Measurements from ENCODE around the gene ZBTB8B. TPM values are rescaled to one million over a fixed set of nuclear protein-coding genes. Genes with fewer than 3 reads are reported as not detected.

ZBTB8B gene
- total RNA-seq, 1 donor from 2014 or later, result 0.03 TPM

GRCh38 chr1:32503153-32503552 lies 38.3 kb downstream of the ZBTB8B start:
- no peak for DNase-seq (ENCODE audit: low read depth)

GRCh38 chr1:32507021-32507420 lies 42.1 kb downstream of the ZBTB8B start:
- DNase-seq (ENCODE audit: low read depth), result no peak

- DNase-seq (ENCODE audit: low read depth), result no peak
Observed at GRCh38 chr1:32508761-32509160, 43.9 kb downstream of the ZBTB8B start.

- no peak for DNase-seq (ENCODE audit: low read depth)
Observed at GRCh38 chr1:32509939-32510338, 45.1 kb downstream of the ZBTB8B start.

Other genes with a start within 250 kb of the ZBTB8B start
- gene TMEM234, start 242.7 kb upstream of the ZBTB8B start, total RNA-seq, result 10.1 and 11.6 TPM in 2 replicates
- 222 and 238 TPM in 2 replicates for gene EIF3I, start 242.7 kb upstream of the ZBTB8B start, total RNA-seq
- 0.53 TPM in 1 of 2 replicates, not detected in the other for gene FAM167B, start 217.8 kb upstream of the ZBTB8B start, total RNA-seq
- not detected in 2 replicates for gene LCK, start 213.8 kb upstream of the ZBTB8B start, total RNA-seq
- 21.0 and 21.4 TPM in 2 replicates for gene HDAC1, start 173.0 kb upstream of the ZBTB8B start, total RNA-seq
- 65.5 and 94.0 TPM in 2 replicates for gene MARCKSL1, start 128.8 kb upstream of the ZBTB8B start, total RNA-seq
- gene FAM229A, start 102.6 kb upstream of the ZBTB8B start, total RNA-seq, result 4.4 and 5.2 TPM in 2 replicates
- gene TSSK3, start 102.5 kb upstream of the ZBTB8B start, total RNA-seq, result 0.88 and 1.0 TPM in 2 replicates
- 62.8 and 63.2 TPM in 2 replicates for gene BSDC1, start 70.6 kb upstream of the ZBTB8B start, total RNA-seq
- gene ZBTB8A, start 74.4 kb downstream of the ZBTB8B start, total RNA-seq, result 2.8 and 3.7 TPM in 2 replicates
- 42.9 and 44.4 TPM in 2 replicates for gene ZBTB8OS, start 185.5 kb downstream of the ZBTB8B start, total RNA-seq
- gene RBBP4, start 186.1 kb downstream of the ZBTB8B start, total RNA-seq, result 161 and 193 TPM in 2 replicates
- 131 and 152 TPM in 2 replicates for gene SYNC, start 237.7 kb downstream of the ZBTB8B start, total RNA-seq